GM12878 (cell line): ENCODE results near the gene C2orf74. TPM values are rescaled to one million over a fixed set of nuclear protein-coding genes. Genes with fewer than 3 reads are reported as not detected.

Experiments used
- ATAC-seq: fragments of 200-7000 bp; cut with Tn5 transposase; 3 replicates; pipeline ENCODE4 v1.9.1; 2020; ENCODE audit warnings: mild to moderate bottlenecking, moderate library complexity
- BruUV-seq: library from RNA; stranded (reverse); fragments of 400-500 nt; replicated peaks from 2 replicates; lab custom pipeline; 2021; lab: Mats Ljungman, UMichigan
- CTCF ChIA-PET: fragments of 300-600 bp; sonication (Branson Sonifier 250); formaldehyde crosslinking; extraction: SDS; loops from one replicate; lab custom pipeline; 2021; ENCODE audit warnings: inconsistent platforms; lab: Yijun Ruan, JAX
- POLR2A ChIA-PET: fragments of 350-600 bp; formaldehyde crosslinking; extraction: SDS; loops from one replicate; lab custom pipeline; 2021; ENCODE audit warnings: inconsistent platforms; lab: Charles Lee
- RAD21 ChIA-PET: fragments of 300-600 bp; sonication (Branson Sonifier 250); formaldehyde crosslinking; loops from one replicate; lab custom pipeline; 2023; ENCODE audit warnings: antibody characterized with exemption; ENCODE audit not compliant: unreplicated experiment; lab: Charles Lee
- SMC1A ChIA-PET: fragments of 300-600 bp; sonication (Branson Sonifier 250); formaldehyde crosslinking; loops from one replicate; lab custom pipeline; 2023; ENCODE audit not compliant: unreplicated experiment, uncharacterized antibody; lab: Charles Lee
- DNase-seq: peaks from one replicate; pipeline ENCODE4 v3.0.0-alpha.2; 2011; ENCODE audit warnings: low read depth, low spot score
- FAIRE-seq: peaks from 3 replicates; lab custom pipeline; 2011; peaks lifted over from hg19 to GRCh38; lab: Jason Lieb, UNC
- H2AFZ ChIP-seq: 2 replicates; pipeline ENCODE4 v1.6.0; 2011; ENCODE audit warnings: low read depth, low read length, control low read depth; ENCODE audit not compliant: control insufficient read depth
- H3K27ac ChIP-seq: 2 replicates; pipeline ENCODE4 v1.5.1; 2011; ENCODE audit warnings: control low read depth; ENCODE audit not compliant: control insufficient read depth, insufficient read depth
- H3K27me3 ChIP-seq, 2 experiments: replicated peaks in 1 of 2; 2 replicates each; pipeline versions ENCODE4 v1.6.0 to v1.6.1; 2011; ENCODE audit warnings: low read length in 1 of 2; ENCODE audit not compliant: control insufficient read depth in 2 of 2, insufficient read depth in 2 of 2
- H3K36me3 ChIP-seq, 2 experiments: 2 replicates each; pipeline ENCODE4 v1.5.1; 2011; ENCODE audit warnings: low read length in 1 of 2; ENCODE audit not compliant: control insufficient read depth in 2 of 2, insufficient read depth in 2 of 2
- H3K4me1 ChIP-seq: 2 replicates; pipeline ENCODE4 v1.6.1; 2011; ENCODE audit warnings: mild to moderate bottlenecking, low read length, moderate library complexity, mixed read lengths; ENCODE audit not compliant: control insufficient read depth, insufficient read depth
- H3K4me2 ChIP-seq: 2 replicates; pipeline ENCODE4 v1.6.0; 2011; ENCODE audit warnings: control low read depth; ENCODE audit not compliant: control insufficient read depth, insufficient read depth
- H3K4me3 ChIP-seq: fragments of 200-600 bp; sonication (generic); 2 replicates; pipeline ENCODE4 v1.5.1; 2016
- H3K79me2 ChIP-seq: 2 replicates; pipeline ENCODE4 v1.6.0; 2011; ENCODE audit warnings: low read length; ENCODE audit not compliant: control insufficient read depth, insufficient read depth
- H3K9ac ChIP-seq: 2 replicates; pipeline ENCODE4 v1.8.0; 2011; ENCODE audit warnings: low read length, control low read depth, mixed read lengths; ENCODE audit not compliant: control insufficient read depth, insufficient read depth
- H3K9me3 ChIP-seq: replicated peaks from 3 replicates; pipeline ENCODE4 v1.5.1; 2011; ENCODE audit warnings: mild to moderate bottlenecking, low read length; ENCODE audit not compliant: control insufficient read depth, insufficient read depth
- H4K20me1 ChIP-seq: 2 replicates; pipeline ENCODE4 v1.6.0; 2011; ENCODE audit not compliant: control insufficient read depth, insufficient read depth
- EP300 ChIP-seq, 2 experiments: fragments of 150-350 bp in 1 of 2; IDR thresholded peaks; 2 replicates each; pipeline ENCODE4 v1.6.1; 2011 to 2012; ENCODE audit warnings: low read depth in 2 of 2, low read length in 2 of 2, borderline replicate concordance in 1 of 2, improper control_type of control experiment in 1 of 2, inconsistent platforms in 1 of 2; ENCODE audit not compliant: control insufficient read depth in 1 of 2
- ESRRA ChIP-seq: IDR thresholded peaks from 2 replicates; pipeline ENCODE4 v1.6.1; 2012; ENCODE audit warnings: mild to moderate bottlenecking, low read length, improper control_type of control experiment
- LARP7 ChIP-seq: fragments of 450-650 bp; IDR thresholded peaks from 2 replicates; pipeline ENCODE4 v1.6.1; 2017; ENCODE audit warnings: mild to moderate bottlenecking
- MLLT1 ChIP-seq: fragments of 450-650 bp; IDR thresholded peaks from 2 replicates; pipeline ENCODE4 v1.6.1; 2016; ENCODE audit warnings: mild to moderate bottlenecking
- POLR2AphosphoS5 ChIP-seq: IDR thresholded peaks from 2 replicates; pipeline ENCODE4 v1.6.1; 2011; ENCODE audit warnings: mild to moderate bottlenecking, low read length, inconsistent platforms
- RUNX3 ChIP-seq: IDR thresholded peaks from 2 replicates; pipeline ENCODE4 v1.6.1; 2012; ENCODE audit warnings: low read length, inconsistent platforms
- SMAD5 ChIP-seq: IDR thresholded peaks from 2 replicates; pipeline ENCODE4 v1.6.1; 2016; ENCODE audit warnings: antibody characterized with exemption, low read depth
- TCF12 ChIP-seq: IDR thresholded peaks from 2 replicates; pipeline ENCODE4 v1.6.1; 2011; ENCODE audit warnings: low read depth, mild to moderate bottlenecking, low read length
- USF1 ChIP-seq: IDR thresholded peaks from 2 replicates; pipeline ENCODE4 v1.6.1; 2011; ENCODE audit warnings: borderline replicate concordance, low read depth, mild to moderate bottlenecking, moderate library complexity, mixed read lengths, low read length; ENCODE audit not compliant: insufficient read depth; ENCODE audit errors: extremely low read length
- WGBS: methylation state at CpG from one replicate; pipeline ENCODE4 v1.1.6; 2016; ENCODE audit warnings: low lambda C conversion rate; ENCODE audit not compliant: insufficient replicate concordance, insufficient coverage; ENCODE audit errors: missing lambda C conversion rate; 5-methylcytosine and 5-hydroxymethylcytosine counted together
- in situ Hi-C: fragments of 300-500 bp; cut with MboI; formaldehyde crosslinking; loops from 9 replicates; pipeline ENCODE4 v1.14.3; 2018; ENCODE audit warnings: mixed read lengths
- intact Hi-C: fragments of 100-400 bp; cut with micrococcal nuclease; formaldehyde crosslinking; loops from one replicate; pipeline ENCODE4 v1.14.2; 2022; ENCODE audit not compliant: unreplicated experiment
- polyA plus RNA-seq, 11 experiments: library from polyadenylated mRNA; depleted of rRNA in 4 of 11; unstranded in 6 of 11; stranded (reverse) in 5 of 11; fragments of >200 nt; fragmentation: Nextera tagmentation in 4 of 11; fragmentation: Illumina TruSeq in 1 of 11; extraction: Ambion mirVana in 4 of 11; extraction: Trizol in 1 of 11; gene quantifications; 1 replicate in 1 of 11; 2 replicates in 10 of 11; pipeline versions ENCODE4 v1.2.1 to v1.2.3, GENCODE V29; 2011 to 2016; ENCODE audit warnings: inconsistent platforms in 2 of 11, missing spikeins in 2 of 11, low read depth in 1 of 11
- total RNA-seq, 4 experiments: library from RNA; depleted of rRNA in 3 of 4; stranded (reverse); fragments of >200 nt in 3 of 4; fragmentation: Illumina TruSeq in 1 of 4; extraction: Trizol in 1 of 4; gene quantifications; 2 replicates each; pipeline versions ENCODE4 v1.2.1 to v1.2.3, GENCODE V29; 2013 to 2021
- TF ChIP-seq, protein P1 (sequence below): fragments of 450-650 bp; IDR thresholded peaks from 2 replicates; pipeline ENCODE4 v1.6.1; 2016; ENCODE audit warnings: mild to moderate bottlenecking

Gene C2orf74
- total and polyA plus RNA-seq, 10 of the 15 experiments (the other 5 are each of a cell fraction or from before 2014, with no cell fraction given), result 3.8 to 25.0 (median 15.2) TPM

DNA sequence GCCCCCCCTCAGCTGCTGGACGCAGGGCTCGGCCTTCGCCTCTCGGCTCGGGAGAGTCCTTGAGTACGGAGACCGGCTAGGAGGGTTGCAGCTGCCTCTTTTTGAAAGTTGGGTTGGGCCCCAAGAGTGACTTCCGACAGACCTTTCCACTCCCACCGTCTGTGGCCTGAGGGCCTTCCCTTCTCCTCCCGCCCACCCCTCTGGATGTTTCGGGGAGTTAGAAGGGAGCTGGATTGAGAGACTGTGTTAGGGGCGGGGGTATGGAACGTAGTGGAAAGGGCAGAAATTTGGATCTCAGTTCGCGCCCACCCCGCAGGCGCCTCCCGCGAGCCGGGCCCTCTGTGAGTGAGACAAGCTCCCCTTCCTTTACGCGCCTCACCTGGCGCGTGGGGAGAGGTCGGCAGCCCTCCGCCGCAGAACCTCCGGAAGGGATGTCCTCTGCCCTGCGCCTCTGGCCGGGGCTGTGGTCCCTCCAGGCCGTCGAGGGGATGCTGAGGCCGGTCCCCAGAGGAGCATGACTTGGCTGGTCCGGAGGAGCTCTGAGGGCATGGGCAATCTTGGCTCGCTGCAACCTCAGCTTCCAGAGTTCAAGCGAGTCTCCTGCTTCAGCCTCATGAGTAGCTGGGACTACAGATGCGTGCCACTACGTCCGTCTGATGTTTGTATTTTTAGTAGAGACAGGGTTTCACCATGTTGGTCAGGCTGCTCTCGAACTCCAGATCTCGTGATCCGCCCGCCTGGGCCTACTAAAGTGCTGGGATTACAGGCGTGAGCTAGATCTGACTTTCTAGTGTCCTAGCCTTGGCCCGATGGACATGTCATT lies 15.9 kb downstream of the C2orf74 start (continued):
- TF ChIP-seq ESRRA (no peak), LARP7 (peak; percentile 26; the same call in 1 of the 2 replicates), SMAD5 (peak; percentile 38; the same call in 1 of the 2 replicates), EP300 (IDR thresholded peaks at IDR 0.05; ENCODE audit: borderline replicate concordance in 1 of 2, control insufficient read depth in 1 of 2, low read depth in 2 of 2, low read length in 2 of 2) (no peak), POLR2AphosphoS5 (0 out of 2 replicates have a peak, but pooled peaks have one; percentile 41)
- TF ChIP-seq, protein P1, sequence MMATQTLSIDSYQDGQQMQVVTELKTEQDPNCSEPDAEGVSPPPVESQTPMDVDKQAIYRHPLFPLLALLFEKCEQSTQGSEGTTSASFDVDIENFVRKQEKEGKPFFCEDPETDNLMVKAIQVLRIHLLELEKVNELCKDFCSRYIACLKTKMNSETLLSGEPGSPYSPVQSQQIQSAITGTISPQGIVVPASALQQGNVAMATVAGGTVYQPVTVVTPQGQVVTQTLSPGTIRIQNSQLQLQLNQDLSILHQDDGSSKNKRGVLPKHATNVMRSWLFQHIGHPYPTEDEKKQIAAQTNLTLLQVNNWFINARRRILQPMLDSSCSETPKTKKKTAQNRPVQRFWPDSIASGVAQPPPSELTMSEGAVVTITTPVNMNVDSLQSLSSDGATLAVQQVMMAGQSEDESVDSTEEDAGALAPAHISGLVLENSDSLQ, result no peak

- DNase-seq, result no peak
- in situ Hi-C loops (no loop called here), intact Hi-C loops (loop anchor here (5.0 to 10.0 kb wide), 2 partner anchors 297 to 384 kb away; partner anchors contain the start of gene REL)
- Histone ChIP-seq H3K4me1 (peaks cover 14% of the 10 kb centered on the region), H4K20me1 (no peaks in the 10 kb centered on the region), H3K9me3 (no peaks in the 10 kb centered on the region), H3K27ac (peak overlapping the region; percentile 91), H3K79me2 (peaks cover 50% of the 10 kb centered on the region), H3K36me3 (peaks cover 7 to 13% of the 10 kb centered on the region in 2 experiments), H3K4me3 (peak overlapping the region; percentile 99), H3K9ac (peak overlapping the region; percentile 91), H3K27me3 (no peaks in the 10 kb centered on the region), H3K4me2 (peak overlapping the region; percentile 96), H2AFZ (no peak overlapping the region)
- SMC1A ChIA-PET, result interaction anchor here (0.7 to 3.3 kb wide), 11 partner anchors 10 to 385 kb away, joined by 3 to 10 read pairs (median 3); partner anchors contain the start of gene REL
- no peak for FAIRE-seq
- RAD21 ChIA-PET, result interaction anchor here (1.0 to 1.4 kb wide), 6 partner anchors 10 to 360 kb away, joined by 3 to 4 read pairs (median 3); no protein-coding TSS in a partner anchor
- POLR2A ChIA-PET, result interaction anchor here (0.5 to 2.4 kb wide), 12 partner anchors 11 to 866 kb away, joined by 3 to 10 read pairs (median 4); partner anchors contain the start of gene PEX13
- TF ChIP-seq USF1 (no peak), MLLT1 (peak; percentile 67; the same call in 1 of the 2 replicates), RUNX3 (no peak), TCF12 (peak; percentile 68; the same call in 1 of the 2 replicates)
- CTCF ChIA-PET, result interaction anchor here (0.5 to 2.4 kb wide), 6 partner anchors 34 to 471 kb away, joined by 3 to 10 read pairs (median 3); no protein-coding TSS in a partner anchor
- WGBS, result 73% methylated on average over 22 of the region's 22 CpGs
- peak; percentile 31 for ATAC-seq
- BruUV-seq, result no TSS peak
Observed at GRCh38 chr2:61178603-61179545, 16.9 kb downstream of the C2orf74 start.
